IPS DF 19.7 (cell line): ENCODE data around the gene C1GALT1C1L.
"Not testable (repeated sequence)": the region's sequence is repeated elsewhere in the genome, so short reads cannot be mapped to it uniquely, and the experiment has no call there.

Experiments
- DNase-seq: peaks from one replicate; pipeline ENCODE4 v3.0.0-alpha.2; 2013; ENCODE audit warnings: low read depth, low spot score

The C1GALT1C1L gene

DNA sequence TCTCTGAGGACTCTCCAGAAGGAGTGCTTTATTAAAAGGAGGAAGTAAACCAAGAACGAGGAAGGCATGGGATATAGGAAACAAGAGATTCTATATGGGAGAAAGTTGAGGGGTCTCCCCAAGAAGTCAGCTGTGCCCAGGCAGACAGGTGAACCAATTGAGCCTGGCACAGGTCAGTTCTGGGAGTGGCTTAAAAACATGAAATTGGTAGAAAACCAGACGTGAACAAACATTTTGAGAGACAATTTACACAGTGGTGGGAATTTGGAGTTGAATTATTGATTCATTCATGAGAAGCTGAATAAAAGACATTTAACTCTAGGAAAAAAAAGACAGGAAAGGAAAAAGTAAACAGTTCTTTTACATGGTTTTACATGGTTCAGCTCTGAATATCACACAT lies 22.7 kb downstream of the C1GALT1C1L start:
- DNase-seq, result no peak

GRCh38 chr2:43648994-43649701 lies 27.1 kb downstream of the C1GALT1C1L start:
- DNase-seq, result no peak

GRCh38 chr2:43643680-43644079 lies 32.5 kb downstream of the C1GALT1C1L start:
- no peak for DNase-seq

DNA sequence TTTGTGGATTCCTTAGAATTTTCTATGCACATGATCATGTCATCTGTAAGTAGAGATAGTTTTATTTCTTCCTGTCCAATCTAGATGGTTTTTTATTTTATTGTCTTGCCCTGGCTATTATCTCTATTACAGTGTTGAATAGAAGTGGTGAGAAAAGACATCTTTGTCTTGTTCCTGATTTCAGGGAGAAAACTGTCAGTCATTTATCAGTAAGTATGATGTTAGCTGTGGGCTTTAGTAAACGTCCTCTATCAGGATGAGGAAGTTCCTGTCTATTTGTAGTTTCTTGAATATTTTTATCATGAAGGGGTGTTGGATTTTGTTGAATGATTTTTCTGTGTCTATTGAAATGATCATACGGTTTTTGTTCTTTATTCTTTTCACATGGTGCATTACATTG lies 33.9 kb downstream of the C1GALT1C1L start:
- DNase-seq, result no peak

- DNase-seq, result peak; percentile 25
Observed at GRCh38 chr2:43637030-43637803, 39.0 kb downstream of the C1GALT1C1L start, which contains the start of gene PLEKHH2. Gene PLEKHH2, plus strand, starts transcription at chr2:43637260. Its CDS starts 7,414 bp downstream, at chr2:43644674.

DNA sequence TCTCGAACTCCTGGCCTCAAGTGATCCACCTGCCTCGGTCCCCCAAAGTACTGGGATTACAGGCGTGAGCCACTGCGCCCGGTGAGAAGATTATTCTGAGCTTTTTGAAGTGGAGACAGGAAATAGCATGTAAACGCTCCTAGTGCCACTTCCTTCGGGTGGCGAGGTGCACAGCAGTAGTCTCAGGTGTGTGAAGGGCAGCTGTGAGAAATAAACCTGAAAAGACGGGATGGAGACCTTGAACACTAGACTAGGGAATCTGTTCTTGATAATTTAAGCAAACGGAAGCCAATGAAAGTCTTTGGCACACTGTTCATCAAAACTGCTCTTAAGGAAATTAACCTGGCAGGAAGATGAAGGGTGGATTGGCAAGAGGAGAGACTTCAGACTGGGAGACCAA lies 39.6 kb downstream of the C1GALT1C1L start:
- no peak for DNase-seq

DNA sequence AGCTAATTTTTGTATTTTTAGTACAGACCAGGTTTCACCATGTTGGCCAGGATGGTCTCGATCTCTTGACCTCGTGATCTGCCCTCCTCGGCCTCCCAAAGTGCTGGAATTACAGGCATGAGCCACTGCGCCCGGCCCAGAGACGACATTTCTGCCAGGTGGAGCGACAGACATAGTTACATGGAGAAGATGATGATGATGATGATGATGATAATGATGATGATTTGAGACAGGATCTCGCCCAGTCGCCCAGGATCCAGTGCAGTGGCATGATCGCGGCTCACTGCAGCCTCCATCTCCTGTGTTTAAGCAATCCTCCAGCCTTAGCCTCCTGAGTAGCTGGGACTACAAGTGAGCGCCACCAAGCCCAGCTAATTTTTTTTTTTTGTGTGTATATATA lies 40.1 kb downstream of the C1GALT1C1L start:
- DNase-seq, result not testable (repeated sequence)

DNA sequence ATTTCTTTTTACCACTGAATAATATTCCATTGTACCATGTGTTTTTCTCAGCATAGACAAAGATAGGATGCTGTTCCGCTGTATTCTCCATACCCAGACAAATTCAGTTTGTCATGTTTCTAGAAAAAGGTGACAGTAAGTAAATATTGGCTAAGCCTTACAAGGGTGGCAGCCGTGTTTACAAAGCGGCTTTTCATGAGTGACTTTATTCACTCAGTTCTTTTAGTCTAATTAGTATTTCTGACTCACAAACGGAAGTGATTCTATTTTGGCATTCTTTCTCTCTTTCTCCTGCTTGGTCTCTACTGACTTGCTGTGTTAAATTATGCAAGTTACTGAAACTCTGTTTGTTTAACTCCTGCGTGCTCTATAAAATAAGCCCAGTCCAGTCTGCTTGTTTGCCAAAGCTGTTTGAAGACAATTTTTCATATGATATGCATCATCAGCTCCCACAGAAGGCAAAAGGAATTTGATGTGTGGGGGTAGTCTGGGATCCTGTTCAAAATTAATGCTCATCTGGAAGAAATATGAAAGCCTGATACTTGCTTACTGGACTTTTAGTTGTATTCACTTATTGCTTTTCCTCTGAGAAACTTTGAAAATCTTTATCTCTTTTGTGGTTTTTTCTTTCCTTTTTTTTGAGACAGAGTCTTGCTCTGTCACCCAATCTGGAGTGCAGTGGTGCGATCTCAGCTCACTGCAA lies 41.5 kb downstream of the C1GALT1C1L start:
- no peak for DNase-seq

GRCh38 chr2:43631618-43632317 lies 44.5 kb downstream of the C1GALT1C1L start:
- no peak for DNase-seq
